ENCODE results near the gene CDH10. TPM values are rescaled to one million over a fixed set of nuclear protein-coding genes. Genes with fewer than 3 reads are reported as not detected.

Gene CDH10
- total RNA-seq, 4 donors from 2014 or later, result 0.14 TPM; not detected in 3

- H3K4me1 ChIP-seq, result no peaks in the 10 kb centered on the region
- 39 to 60% methylated on average over 2 of the region's 2 CpGs for WGBS, 2 donors (ENCODE audit: low coverage in 1 of 2)
- in situ Hi-C loops (cut with MboI; ENCODE audit: low pct_ligation_motif_present in 1 of 4, low pct_unique_long_range_greater_than_20kb in 1 of 4, low sequenced_read_pairs in 3 of 4), result no loop called here
- H3K27me3 ChIP-seq, result no peaks in the 10 kb centered on the region
- intact Hi-C loops (cut with DNase I; ENCODE audit: low total_unique reads), result no loop called here
- H3K36me3 ChIP-seq, result no peaks in the 10 kb centered on the region
- no peak for TF ChIP-seq POLR2AphosphoS5 (IDR thresholded peaks at IDR 0.05)
- TF ChIP-seq CTCF (IDR thresholded peaks at IDR 0.05), result no peak
- TF ChIP-seq POLR2A (IDR thresholded peaks at IDR 0.05), result no peak
- TF ChIP-seq EP300 (IDR thresholded peaks at IDR 0.05; ENCODE audit: low read depth), result no peak
- DNase-seq, result no peak
- H3K9me3 ChIP-seq, result no peaks in the 10 kb centered on the region
- no peak overlapping the region for H3K4me3 ChIP-seq
- H3K27ac ChIP-seq, result no peak overlapping the region
Observed at GRCh38 chr5:24643880-24644279, 898 bp downstream of the CDH10 start.

GRCh38 chr5:24643156-24643555, 1.6 kb downstream of the CDH10 start:
- Histone ChIP-seq H3K9me3 (no peaks in the 10 kb centered on the region), H3K36me3 (no peaks in the 10 kb centered on the region), H3K27ac (no peak overlapping the region), H3K4me1 (no peaks in the 10 kb centered on the region), H3K27me3 (no peaks in the 10 kb centered on the region), H3K4me3 (no peak overlapping the region)
- in situ Hi-C loops (cut with MboI; ENCODE audit: low pct_ligation_motif_present in 1 of 4, low pct_unique_long_range_greater_than_20kb in 1 of 4, low sequenced_read_pairs in 3 of 4) (no loop called here), intact Hi-C loops (cut with DNase I; ENCODE audit: low total_unique reads) (no loop called here)
- TF ChIP-seq POLR2AphosphoS5 (IDR thresholded peaks at IDR 0.05) (no peak), CTCF (IDR thresholded peaks at IDR 0.05) (no peak), POLR2A (IDR thresholded peaks at IDR 0.05) (no peak), EP300 (IDR thresholded peaks at IDR 0.05; ENCODE audit: low read depth) (no peak)
- DNase-seq, result no peak
- 42 to 48% methylated on average over 5 of the region's 5 CpGs for WGBS, 2 donors (ENCODE audit: low coverage in 1 of 2)

GRCh38 chr5:24642022-24642421, 2.8 kb downstream of the CDH10 start:
- H3K27ac ChIP-seq, result no peak overlapping the region
- no peak overlapping the region for H3K4me3 ChIP-seq
- DNase-seq, result no peak
- in situ Hi-C loops (cut with MboI; ENCODE audit: low pct_ligation_motif_present in 1 of 4, low pct_unique_long_range_greater_than_20kb in 1 of 4, low sequenced_read_pairs in 3 of 4), result no loop called here
- TF ChIP-seq EP300 (IDR thresholded peaks at IDR 0.05; ENCODE audit: low read depth), result no peak
- TF ChIP-seq CTCF (IDR thresholded peaks at IDR 0.05), result peak in 1 of 5 experiments; percentile 17
- no peaks in the 10 kb centered on the region for H3K36me3 ChIP-seq
- intact Hi-C loops (cut with DNase I; ENCODE audit: low total_unique reads), result no loop called here
- H3K27me3 ChIP-seq, result no peaks in the 10 kb centered on the region
- H3K4me1 ChIP-seq, result no peaks in the 10 kb centered on the region
- H3K9me3 ChIP-seq, result no peaks in the 10 kb centered on the region
- WGBS, 2 donors (ENCODE audit: low coverage in 1 of 2), result 0 to 2% methylated on average over 1 of the region's 1 CpG

- no peak for DNase-seq
- Histone ChIP-seq H3K4me3 (no peak overlapping the region), H3K27me3 (no peaks in the 10 kb centered on the region), H3K27ac (no peak overlapping the region), H3K9me3 (no peaks in the 10 kb centered on the region), H3K36me3 (no peaks in the 10 kb centered on the region), H3K4me1 (no peaks in the 10 kb centered on the region)
- intact Hi-C loops (cut with DNase I; ENCODE audit: low total_unique reads), result no loop called here
- WGBS, 2 donors (ENCODE audit: low coverage in 1 of 2), result 50 to 58% methylated on average over 5 of the region's 5 CpGs
- in situ Hi-C loops (cut with MboI; ENCODE audit: low pct_ligation_motif_present in 1 of 4, low pct_unique_long_range_greater_than_20kb in 1 of 4, low sequenced_read_pairs in 3 of 4), result no loop called here
- no peak for TF ChIP-seq POLR2AphosphoS5 (IDR thresholded peaks at IDR 0.05)
- TF ChIP-seq CTCF (IDR thresholded peaks at IDR 0.05), result no peak
- no peak for TF ChIP-seq EP300 (IDR thresholded peaks at IDR 0.05; ENCODE audit: low read depth)
- TF ChIP-seq POLR2A (IDR thresholded peaks at IDR 0.05), result no peak
Observed at GRCh38 chr5:24635209-24635608, 9.6 kb downstream of the CDH10 start.
